A673 (cell line): ENCODE results near the gene UACA. TPM values are rescaled to one million over a fixed set of nuclear protein-coding genes. Genes with fewer than 3 reads are reported as not detected.
"Not testable (repeated sequence)": the region's sequence is repeated elsewhere in the genome, so short reads cannot be mapped to it uniquely, and the experiment has no call there.

Experiments used
- BruUV-seq: library from RNA; stranded (reverse); fragments of 400-500 nt; replicated peaks from 2 replicates; lab custom pipeline; 2021; lab: Mats Ljungman, UMichigan
- CTCF ChIA-PET: fragments of 300-600 bp; sonication (Branson Sonifier 250); formaldehyde crosslinking; loops from one replicate; lab custom pipeline; 2022; ENCODE audit warnings: antibody characterized with exemption; lab: Charles Lee
- POLR2A ChIA-PET: fragments of 300-600 bp; sonication (Branson Sonifier 250); formaldehyde crosslinking; loops from one replicate; lab custom pipeline; 2022; ENCODE audit warnings: antibody characterized with exemption; ENCODE audit not compliant: low non-redundant PET; lab: Charles Lee
- DNase-seq: peaks from one replicate; pipeline ENCODE4 v3.0.0-alpha.2; 2015; ENCODE audit warnings: low spot score
- H3K27ac ChIP-seq: fragments of 200-600 bp; sonication (generic); 2 replicates; pipeline ENCODE4 v1.5.1; 2016; ENCODE audit warnings: mixed run types, low read depth, mild to moderate bottlenecking, mixed read lengths, antibody characterized with exemption, low read length; ENCODE audit not compliant: poor library complexity, severe bottlenecking
- H3K27me3 ChIP-seq: fragments of 200-600 bp; sonication (generic); replicated peaks from 2 replicates; pipeline ENCODE4 v1.6.1; 2017; ENCODE audit warnings: mixed run types, low read depth, mild to moderate bottlenecking, mixed read lengths, antibody characterized with exemption, low read length; ENCODE audit not compliant: insufficient read depth, poor library complexity
- H3K36me3 ChIP-seq: fragments of 200-600 bp; sonication (generic); 2 replicates; pipeline ENCODE4 v1.6.1; 2016; ENCODE audit warnings: mixed run types, mild to moderate bottlenecking, mixed read lengths, antibody characterized with exemption, low read length; ENCODE audit not compliant: insufficient read depth, poor library complexity, severe bottlenecking
- H3K4me1 ChIP-seq: fragments of 200-600 bp; sonication (generic); 2 replicates; pipeline ENCODE4 v1.6.1; 2017; ENCODE audit warnings: mixed run types, mild to moderate bottlenecking, mixed read lengths, antibody characterized with exemption, low read length; ENCODE audit not compliant: insufficient read depth, poor library complexity, severe bottlenecking
- H3K4me3 ChIP-seq: fragments of 200-600 bp; sonication (generic); 2 replicates; pipeline ENCODE4 v1.5.1; 2016; ENCODE audit warnings: low read depth, mixed run types, mild to moderate bottlenecking, mixed read lengths, low read length; ENCODE audit not compliant: poor library complexity, severe bottlenecking
- H3K9me3 ChIP-seq: fragments of 200-600 bp; sonication (generic); 2 replicates; pipeline ENCODE4 v1.6.1; 2016; ENCODE audit warnings: mixed run types, low read depth, mild to moderate bottlenecking, mixed read lengths, antibody characterized with exemption, low read length; ENCODE audit not compliant: poor library complexity, severe bottlenecking
- EZH2 ChIP-seq: fragments of 200-600 bp; sonication (generic); IDR thresholded peaks from 2 replicates; pipeline ENCODE4 v1.6.1; 2017; ENCODE audit warnings: borderline replicate concordance, low read depth, mild to moderate bottlenecking, mixed read lengths, antibody characterized with exemption, low read length; ENCODE audit not compliant: poor library complexity, severe bottlenecking
- intact Hi-C: fragments of 100-400 bp; cut with micrococcal nuclease; formaldehyde crosslinking; loops from one replicate; pipeline ENCODE4 v1.10.0; 2022; ENCODE audit not compliant: unreplicated experiment
- total RNA-seq: library from RNA; stranded (reverse); gene quantifications from 2 replicates; pipeline ENCODE4 v1.2.3, GENCODE V29; 2021
- TF ChIP-seq, protein P1 (sequence below): fragments of 300-800, 200-600 bp; sonication (generic); conservative IDR thresholded peaks from 2 replicates; pipeline ENCODE4 v1.5.1; 2017; ENCODE audit warnings: low read depth, mild to moderate bottlenecking, antibody characterized with exemption, low read length, moderate library complexity, mixed read lengths

UACA gene
- total RNA-seq, 1 experiment from 2014 or later: 26.9 TPM

DNA sequence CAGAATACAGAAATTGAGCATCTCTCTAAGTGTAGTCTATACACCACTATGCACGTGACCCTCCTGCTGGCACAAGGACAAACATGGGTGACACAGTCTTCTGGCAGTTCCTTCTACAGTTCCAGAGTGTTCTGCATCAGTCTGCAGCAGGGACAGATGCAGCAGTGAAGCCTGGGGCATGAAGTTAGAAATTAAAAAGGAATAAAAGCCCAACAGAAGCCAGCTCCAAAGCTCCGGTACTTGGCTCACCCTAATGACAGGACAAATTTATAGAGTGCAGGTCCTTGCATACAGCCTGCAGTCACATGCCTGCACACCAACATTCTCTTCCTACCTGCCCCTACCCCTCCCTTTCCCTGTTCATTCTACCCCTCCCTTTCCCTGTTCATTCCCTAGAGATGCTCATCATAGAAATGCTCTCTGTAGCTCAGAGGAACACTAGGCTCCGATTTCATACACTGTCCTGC lies 15.0 kb downstream of the UACA start:
- TF ChIP-seq EZH2: no peak
- TF ChIP-seq, protein P1, sequence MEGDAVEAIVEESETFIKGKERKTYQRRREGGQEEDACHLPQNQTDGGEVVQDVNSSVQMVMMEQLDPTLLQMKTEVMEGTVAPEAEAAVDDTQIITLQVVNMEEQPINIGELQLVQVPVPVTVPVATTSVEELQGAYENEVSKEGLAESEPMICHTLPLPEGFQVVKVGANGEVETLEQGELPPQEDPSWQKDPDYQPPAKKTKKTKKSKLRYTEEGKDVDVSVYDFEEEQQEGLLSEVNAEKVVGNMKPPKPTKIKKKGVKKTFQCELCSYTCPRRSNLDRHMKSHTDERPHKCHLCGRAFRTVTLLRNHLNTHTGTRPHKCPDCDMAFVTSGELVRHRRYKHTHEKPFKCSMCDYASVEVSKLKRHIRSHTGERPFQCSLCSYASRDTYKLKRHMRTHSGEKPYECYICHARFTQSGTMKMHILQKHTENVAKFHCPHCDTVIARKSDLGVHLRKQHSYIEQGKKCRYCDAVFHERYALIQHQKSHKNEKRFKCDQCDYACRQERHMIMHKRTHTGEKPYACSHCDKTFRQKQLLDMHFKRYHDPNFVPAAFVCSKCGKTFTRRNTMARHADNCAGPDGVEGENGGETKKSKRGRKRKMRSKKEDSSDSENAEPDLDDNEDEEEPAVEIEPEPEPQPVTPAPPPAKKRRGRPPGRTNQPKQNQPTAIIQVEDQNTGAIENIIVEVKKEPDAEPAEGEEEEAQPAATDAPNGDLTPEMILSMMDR: no peak
- Histone ChIP-seq H3K9me3 (no peaks in the 10 kb centered on the region), H3K36me3 (no peaks in the 10 kb centered on the region), H3K27ac (no peak overlapping the region), H3K4me3 (no peak overlapping the region), H3K27me3 (no peaks in the 10 kb centered on the region), H3K4me1 (peaks cover 5% of the 10 kb centered on the region)
- BruUV-seq: no TSS peak
- intact Hi-C loops: no loop called here
- ChIA-PET CTCF (no interaction called here), POLR2A (interaction anchor here (0.6 kb wide), 1 partner anchor 202 kb away, joined by 6 read pairs; no protein-coding TSS in a partner anchor)
- DNase-seq: no peak

DNA sequence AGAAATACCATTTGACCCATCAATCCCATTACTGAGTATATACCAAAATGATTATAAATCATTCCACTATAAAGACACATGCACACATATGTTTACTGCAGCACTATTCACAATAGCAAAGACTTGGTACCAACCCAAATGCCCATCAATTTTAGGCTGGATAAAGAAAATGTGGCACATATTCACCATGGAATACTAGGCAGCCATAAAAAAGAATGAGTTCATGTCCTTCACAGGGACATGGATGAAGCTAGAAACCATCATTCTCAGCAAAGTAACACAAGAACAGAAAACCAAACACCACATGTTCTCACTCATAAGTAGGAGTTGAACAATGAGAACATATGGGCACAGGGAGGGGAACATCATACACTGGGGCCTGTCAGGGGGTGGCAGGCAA lies 16.8 kb downstream of the UACA start:
- intact Hi-C loops, DNase-seq: not testable (repeated sequence)

DNA sequence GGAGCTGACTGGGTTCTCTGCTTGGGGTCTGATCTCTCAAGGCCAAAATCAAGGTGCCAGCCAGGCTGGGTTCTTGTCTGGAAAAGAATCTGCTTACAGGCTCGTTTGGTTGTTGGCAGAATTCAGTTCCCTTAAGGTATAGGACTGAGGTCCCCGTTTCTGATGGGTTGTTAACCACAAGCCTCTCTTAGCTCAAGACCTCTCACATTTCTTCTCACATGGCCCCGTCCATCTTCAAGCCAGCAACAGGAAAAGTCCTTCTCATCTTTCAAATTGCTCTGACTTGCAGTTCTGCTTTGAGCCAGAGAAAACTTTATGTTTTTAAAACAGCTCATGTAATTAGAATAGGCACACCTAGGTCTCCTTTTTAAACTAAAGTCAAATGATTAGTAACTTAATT lies 20.4 kb downstream of the UACA start:
- CTCF ChIA-PET: no interaction called here

More for the DNA sequence above, 16.8 kb downstream of the UACA start:
- H3K36me3 ChIP-seq, H3K4me3 ChIP-seq, H3K27me3 ChIP-seq, BruUV-seq, H3K27ac ChIP-seq, POLR2A ChIA-PET, CTCF ChIA-PET, H3K9me3 ChIP-seq: not testable (repeated sequence)
- H3K4me1 ChIP-seq: peaks cover 20% of the 10 kb centered on the region

More for the DNA sequence above, 20.4 kb downstream of the UACA start:
- intact Hi-C loops: no loop called here
- no TSS peak for BruUV-seq
- no peak overlapping the region for H3K27ac ChIP-seq
- no peak for TF ChIP-seq EZH2
- TF ChIP-seq, protein P1: no peak
- POLR2A ChIA-PET: no interaction called here
- H3K4me3 ChIP-seq: no peak overlapping the region
- H3K36me3 ChIP-seq: no peaks in the 10 kb centered on the region
- no peaks in the 10 kb centered on the region for H3K27me3 ChIP-seq
- H3K4me1 ChIP-seq: peaks cover 26% of the 10 kb centered on the region
- no peak for DNase-seq
- H3K9me3 ChIP-seq: no peaks in the 10 kb centered on the region
